K562 (cell line): Measurements from ENCODE around the gene TBXA2R. TPM values are rescaled to one million over a fixed set of nuclear protein-coding genes. Genes with fewer than 3 reads are reported as not detected.

ENCODE experiments used
- GABPB1 ChIP-seq: sonication (generic); formaldehyde crosslinking; IDR thresholded peaks from 2 replicates; pipeline ENCODE4 v1.8.0; 2022; ENCODE audit warnings: mild to moderate bottlenecking, missing genetic modification reagents
- HMGN3 ChIP-seq: IDR thresholded peaks from 2 replicates; pipeline ENCODE4 v1.6.1; 2011; ENCODE audit warnings: borderline replicate concordance, low read depth, mild to moderate bottlenecking, mixed read lengths, low read length; ENCODE audit not compliant: insufficient read length; ENCODE audit errors: extremely low read depth
- NR1H2 ChIP-seq: sonication (generic); formaldehyde crosslinking; IDR thresholded peaks from 2 replicates; pipeline ENCODE4 v1.4.0; 2020; ENCODE audit warnings: mild to moderate bottlenecking, missing genetic modification reagents
- PKNOX1 ChIP-seq: fragments of 450-650 bp; IDR thresholded peaks from 2 replicates; pipeline ENCODE4 v1.6.1; 2016
- POLR2AphosphoS2 ChIP-seq: IDR thresholded peaks from 2 replicates; pipeline ENCODE4 v1.6.1; 2012; ENCODE audit warnings: low read length, improper control_type of control experiment
- POLR2AphosphoS5 ChIP-seq: IDR thresholded peaks from 2 replicates; pipeline ENCODE4 v1.6.1; 2011; ENCODE audit warnings: mild to moderate bottlenecking, low read depth, low read length, moderate library complexity; ENCODE audit not compliant: control insufficient read depth, insufficient read depth
- TEAD4 ChIP-seq, 2 experiments: sonication (generic) in 1 of 2; formaldehyde crosslinking in 1 of 2; IDR thresholded peaks; 2 replicates each; pipeline versions ENCODE4 v1.6.1 to v1.8.0; 2012 to 2022; ENCODE audit warnings: borderline replicate concordance in 1 of 2, inconsistent platforms in 1 of 2, low read length in 1 of 2, mild to moderate bottlenecking in 1 of 2, missing genetic modification reagents in 1 of 2
- TFAP4 ChIP-seq: sonication (generic); formaldehyde crosslinking; IDR thresholded peaks from 2 replicates; pipeline ENCODE4 v1.8.0; 2022; ENCODE audit warnings: missing genetic modification reagents, mild to moderate bottlenecking, moderate library complexity, borderline replicate concordance
- VEZF1 ChIP-seq: fragments of 200-800 bp; sonication (Bioruptor generic); IDR thresholded peaks from 2 replicates; pipeline ENCODE4 v1.6.1; 2017; ENCODE audit warnings: missing genetic modification characterization, missing compliant biosample characterization
- ZBTB7A ChIP-seq: IDR thresholded peaks from 2 replicates; pipeline ENCODE4 v1.6.1; 2011; ENCODE audit warnings: low read depth, mild to moderate bottlenecking, low read length, moderate library complexity, borderline replicate concordance; ENCODE audit not compliant: control insufficient read depth
- ZFPM2 ChIP-seq: fragments of 250-450 bp; sonication (Bioruptor Pico); IDR thresholded peaks from 2 replicates; pipeline ENCODE4 v1.5.1; 2022; ENCODE audit warnings: mild to moderate bottlenecking
- ZNF778 ChIP-seq: fragments of 450-650 bp; formaldehyde crosslinking; IDR thresholded peaks from 2 replicates; pipeline ENCODE4 v1.4.0; 2020; ENCODE audit warnings: mild to moderate bottlenecking, moderate library complexity
- polyA plus RNA-seq, 8 experiments: library from polyadenylated mRNA; depleted of rRNA in 4 of 8; stranded (reverse) in 5 of 8; unstranded in 3 of 8; fragments of >200 nt; fragmentation: Nextera tagmentation in 2 of 8; fragmentation: Illumina TruSeq in 1 of 8; extraction: Ambion mirVana in 2 of 8; extraction: Trizol in 1 of 8; gene quantifications; 2 replicates each; pipeline versions ENCODE4 v1.2.1 to v1.2.3, GENCODE V29; 2011 to 2014; ENCODE audit warnings: inconsistent platforms in 1 of 8, missing spikeins in 1 of 8
- total RNA-seq, 7 experiments: library from RNA; depleted of rRNA in 6 of 7; stranded (reverse); fragments of >200 nt in 6 of 7; fragmentation: Illumina TruSeq in 2 of 7; extraction: Trizol in 2 of 7; gene quantifications; 2 replicates each; pipeline versions ENCODE4 v1.2.1 to v1.2.3, GENCODE V29; 2011 to 2021; ENCODE audit warnings: low replicate concordance in 1 of 7
- TF ChIP-seq, protein P1 (sequence below), 2 experiments: fragments of 150-350 bp in 1 of 2; IDR thresholded peaks; 2 replicates each; pipeline ENCODE4 v1.6.1; 2012 to 2016; ENCODE audit warnings: low read depth in 2 of 2, low read length in 2 of 2, mild to moderate bottlenecking in 1 of 2, moderate library complexity in 1 of 2
- TF ChIP-seq, protein P2 (sequence below), 2 experiments: IDR thresholded peaks; 2 replicates each; pipeline ENCODE4 v1.6.1; 2011; ENCODE audit warnings: borderline replicate concordance in 1 of 2, control low read depth in 1 of 2, low read depth in 1 of 2, low read length in 1 of 2, mild to moderate bottlenecking in 1 of 2, mixed read lengths in 1 of 2, moderate library complexity in 1 of 2; ENCODE audit not compliant: insufficient read depth in 1 of 2, insufficient read length in 1 of 2, poor library complexity in 1 of 2, severe bottlenecking in 1 of 2; ENCODE audit errors: extremely low read depth in 1 of 2
- TF ChIP-seq, protein P3 (sequence below): fragments of 450-650 bp; IDR thresholded peaks from 2 replicates; pipeline ENCODE4 v1.6.1; 2016; ENCODE audit warnings: missing biosample characterization, missing genetic modification characterization

TBXA2R gene
- total and polyA plus RNA-seq, 9 of the 15 experiments (the other 6 are each of a cell fraction or from before 2014, with no cell fraction given): 1.5 to 24.0 (median 2.8) TPM

DNA sequence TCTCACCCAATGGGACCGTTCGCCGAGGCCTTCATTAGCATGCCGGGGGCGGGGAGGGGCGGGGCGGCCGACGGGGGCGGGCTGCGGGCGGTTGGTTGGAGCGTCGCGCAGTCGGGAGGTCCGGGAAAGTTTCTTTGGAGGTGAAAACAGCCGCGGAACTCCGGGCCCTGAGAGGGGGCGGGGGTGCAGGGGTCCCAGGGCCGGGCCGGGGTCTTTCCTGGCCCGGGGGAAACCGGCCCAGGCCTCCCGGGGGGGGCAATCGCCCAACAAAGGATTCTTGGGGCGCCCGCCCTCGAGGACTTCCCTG lies 33.9 kb downstream of the TBXA2R start, which contains the start of gene HMG20B (continued):
- TF ChIP-seq, protein P1, sequence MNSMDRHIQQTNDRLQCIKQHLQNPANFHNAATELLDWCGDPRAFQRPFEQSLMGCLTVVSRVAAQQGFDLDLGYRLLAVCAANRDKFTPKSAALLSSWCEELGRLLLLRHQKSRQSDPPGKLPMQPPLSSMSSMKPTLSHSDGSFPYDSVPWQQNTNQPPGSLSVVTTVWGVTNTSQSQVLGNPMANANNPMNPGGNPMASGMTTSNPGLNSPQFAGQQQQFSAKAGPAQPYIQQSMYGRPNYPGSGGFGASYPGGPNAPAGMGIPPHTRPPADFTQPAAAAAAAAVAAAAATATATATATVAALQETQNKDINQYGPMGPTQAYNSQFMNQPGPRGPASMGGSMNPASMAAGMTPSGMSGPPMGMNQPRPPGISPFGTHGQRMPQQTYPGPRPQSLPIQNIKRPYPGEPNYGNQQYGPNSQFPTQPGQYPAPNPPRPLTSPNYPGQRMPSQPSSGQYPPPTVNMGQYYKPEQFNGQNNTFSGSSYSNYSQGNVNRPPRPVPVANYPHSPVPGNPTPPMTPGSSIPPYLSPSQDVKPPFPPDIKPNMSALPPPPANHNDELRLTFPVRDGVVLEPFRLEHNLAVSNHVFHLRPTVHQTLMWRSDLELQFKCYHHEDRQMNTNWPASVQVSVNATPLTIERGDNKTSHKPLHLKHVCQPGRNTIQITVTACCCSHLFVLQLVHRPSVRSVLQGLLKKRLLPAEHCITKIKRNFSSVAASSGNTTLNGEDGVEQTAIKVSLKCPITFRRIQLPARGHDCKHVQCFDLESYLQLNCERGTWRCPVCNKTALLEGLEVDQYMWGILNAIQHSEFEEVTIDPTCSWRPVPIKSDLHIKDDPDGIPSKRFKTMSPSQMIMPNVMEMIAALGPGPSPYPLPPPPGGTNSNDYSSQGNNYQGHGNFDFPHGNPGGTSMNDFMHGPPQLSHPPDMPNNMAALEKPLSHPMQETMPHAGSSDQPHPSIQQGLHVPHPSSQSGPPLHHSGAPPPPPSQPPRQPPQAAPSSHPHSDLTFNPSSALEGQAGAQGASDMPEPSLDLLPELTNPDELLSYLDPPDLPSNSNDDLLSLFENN (IDR thresholded peaks at IDR 0.05; ENCODE audit: low read depth in 2 of 2, low read length in 2 of 2): no peak
- no peak for TF ChIP-seq PKNOX1
- no peak for TF ChIP-seq ZNF778 (CRISPR knock-in tag)
- TF ChIP-seq HMGN3: peak; percentile 3
- TF ChIP-seq ZFPM2 (CRISPR knock-in tag): no peak
- TF ChIP-seq, protein P2, sequence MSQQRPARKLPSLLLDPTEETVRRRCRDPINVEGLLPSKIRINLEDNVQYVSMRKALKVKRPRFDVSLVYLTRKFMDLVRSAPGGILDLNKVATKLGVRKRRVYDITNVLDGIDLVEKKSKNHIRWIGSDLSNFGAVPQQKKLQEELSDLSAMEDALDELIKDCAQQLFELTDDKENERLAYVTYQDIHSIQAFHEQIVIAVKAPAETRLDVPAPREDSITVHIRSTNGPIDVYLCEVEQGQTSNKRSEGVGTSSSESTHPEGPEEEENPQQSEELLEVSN (IDR thresholded peaks at IDR 0.05; ENCODE audit: borderline replicate concordance in 1 of 2, extremely low read depth in 1 of 2, insufficient read depth in 1 of 2, insufficient read length in 1 of 2, low read depth in 1 of 2, low read length in 1 of 2, poor library complexity in 1 of 2, severe bottlenecking in 1 of 2): peak in 1 of 2 experiments; percentile 37
- TF ChIP-seq POLR2AphosphoS2: no peak
- peak; percentile 80 for TF ChIP-seq VEZF1 (CRISPR knock-in tag)
- TF ChIP-seq POLR2AphosphoS5: peak; percentile 21; the same call in 1 of the 2 replicates
- TF ChIP-seq GABPB1 (CRISPR knock-in tag): no peak
- no peak for TF ChIP-seq TEAD4 (IDR thresholded peaks at IDR 0.05; ENCODE audit: low read length)
- no peak for TF ChIP-seq TEAD4 (CRISPR knock-in tag; IDR thresholded peaks at IDR 0.05; ENCODE audit: borderline replicate concordance)
- TF ChIP-seq ZBTB7A: 0 out of 2 replicates have a peak, but pooled peaks have one; percentile 2
- TF ChIP-seq, protein P3, sequence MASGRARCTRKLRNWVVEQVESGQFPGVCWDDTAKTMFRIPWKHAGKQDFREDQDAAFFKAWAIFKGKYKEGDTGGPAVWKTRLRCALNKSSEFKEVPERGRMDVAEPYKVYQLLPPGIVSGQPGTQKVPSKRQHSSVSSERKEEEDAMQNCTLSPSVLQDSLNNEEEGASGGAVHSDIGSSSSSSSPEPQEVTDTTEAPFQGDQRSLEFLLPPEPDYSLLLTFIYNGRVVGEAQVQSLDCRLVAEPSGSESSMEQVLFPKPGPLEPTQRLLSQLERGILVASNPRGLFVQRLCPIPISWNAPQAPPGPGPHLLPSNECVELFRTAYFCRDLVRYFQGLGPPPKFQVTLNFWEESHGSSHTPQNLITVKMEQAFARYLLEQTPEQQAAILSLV (tag): no peak
- no peak for TF ChIP-seq NR1H2 (CRISPR knock-in tag)
- peak; percentile 19; the same call in 1 of the 2 replicates for TF ChIP-seq TFAP4 (CRISPR knock-in tag)
